Measurements from ENCODE around the gene CDK1.

Gene CDK1

DNA sequence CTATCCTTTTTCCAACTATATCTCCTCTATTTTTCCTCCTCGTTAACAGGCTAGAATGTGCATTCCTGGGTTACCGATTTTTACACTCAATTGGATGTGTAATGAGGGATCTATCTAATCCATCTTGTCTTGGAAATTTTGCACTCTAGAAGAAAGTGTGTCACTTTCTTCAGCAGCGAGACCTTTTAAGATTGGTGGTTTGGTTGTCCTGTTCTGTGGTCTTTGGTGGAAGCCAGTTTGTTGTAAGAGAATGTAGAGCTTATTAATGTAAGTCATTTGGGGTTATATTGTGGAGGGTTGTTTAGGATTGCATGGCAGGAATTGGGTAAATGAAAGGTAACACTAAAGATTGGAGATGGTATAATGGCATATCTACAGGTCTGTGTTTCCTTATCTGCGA lies 16.7 kb downstream of the CDK1 start:
- Histone ChIP-seq H3K9me3 (ENCODE audit: low read length) (no peaks in the 10 kb centered on the region), H3K9me2 (ENCODE audit: low read depth, low read length) (no peaks in the 10 kb centered on the region), H4K20me1 (ENCODE audit: insufficient read depth, low read length) (no peaks in the 10 kb centered on the region), H2AFZ (ENCODE audit: low read length) (no peak overlapping the region), H3F3A (ENCODE audit: insufficient read depth, low read length) (peaks cover 6% of the 10 kb centered on the region), H3K27ac (ENCODE audit: low read depth, low read length, poor library complexity, severe bottlenecking) (no peak overlapping the region), H3K27me3 (ENCODE audit: insufficient read depth, low read length) (no peaks in the 10 kb centered on the region), H3K36me3 (ENCODE audit: insufficient read depth, low read length) (peaks cover 85% of the 10 kb centered on the region), H3K9ac (ENCODE audit: low read length) (no peak overlapping the region), H3K4me1 (ENCODE audit: insufficient read depth, low read length, severe bottlenecking) (no peaks in the 10 kb centered on the region), H3K4me3 (ENCODE audit: low read depth, low read length, poor library complexity, severe bottlenecking) (no peak overlapping the region), H3K79me2 (ENCODE audit: insufficient read depth, low read length) (peaks cover 19% of the 10 kb centered on the region), H3K4me2 (ENCODE audit: low read length) (no peak overlapping the region)
- TF ChIP-seq, protein P1, sequence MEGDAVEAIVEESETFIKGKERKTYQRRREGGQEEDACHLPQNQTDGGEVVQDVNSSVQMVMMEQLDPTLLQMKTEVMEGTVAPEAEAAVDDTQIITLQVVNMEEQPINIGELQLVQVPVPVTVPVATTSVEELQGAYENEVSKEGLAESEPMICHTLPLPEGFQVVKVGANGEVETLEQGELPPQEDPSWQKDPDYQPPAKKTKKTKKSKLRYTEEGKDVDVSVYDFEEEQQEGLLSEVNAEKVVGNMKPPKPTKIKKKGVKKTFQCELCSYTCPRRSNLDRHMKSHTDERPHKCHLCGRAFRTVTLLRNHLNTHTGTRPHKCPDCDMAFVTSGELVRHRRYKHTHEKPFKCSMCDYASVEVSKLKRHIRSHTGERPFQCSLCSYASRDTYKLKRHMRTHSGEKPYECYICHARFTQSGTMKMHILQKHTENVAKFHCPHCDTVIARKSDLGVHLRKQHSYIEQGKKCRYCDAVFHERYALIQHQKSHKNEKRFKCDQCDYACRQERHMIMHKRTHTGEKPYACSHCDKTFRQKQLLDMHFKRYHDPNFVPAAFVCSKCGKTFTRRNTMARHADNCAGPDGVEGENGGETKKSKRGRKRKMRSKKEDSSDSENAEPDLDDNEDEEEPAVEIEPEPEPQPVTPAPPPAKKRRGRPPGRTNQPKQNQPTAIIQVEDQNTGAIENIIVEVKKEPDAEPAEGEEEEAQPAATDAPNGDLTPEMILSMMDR (IDR thresholded peaks at IDR 0.05; ENCODE audit: low read length) = no peak
- TF ChIP-seq EZH2 (IDR thresholded peaks at IDR 0.05; ENCODE audit: borderline replicate concordance, low read length) = no peak

DNA sequence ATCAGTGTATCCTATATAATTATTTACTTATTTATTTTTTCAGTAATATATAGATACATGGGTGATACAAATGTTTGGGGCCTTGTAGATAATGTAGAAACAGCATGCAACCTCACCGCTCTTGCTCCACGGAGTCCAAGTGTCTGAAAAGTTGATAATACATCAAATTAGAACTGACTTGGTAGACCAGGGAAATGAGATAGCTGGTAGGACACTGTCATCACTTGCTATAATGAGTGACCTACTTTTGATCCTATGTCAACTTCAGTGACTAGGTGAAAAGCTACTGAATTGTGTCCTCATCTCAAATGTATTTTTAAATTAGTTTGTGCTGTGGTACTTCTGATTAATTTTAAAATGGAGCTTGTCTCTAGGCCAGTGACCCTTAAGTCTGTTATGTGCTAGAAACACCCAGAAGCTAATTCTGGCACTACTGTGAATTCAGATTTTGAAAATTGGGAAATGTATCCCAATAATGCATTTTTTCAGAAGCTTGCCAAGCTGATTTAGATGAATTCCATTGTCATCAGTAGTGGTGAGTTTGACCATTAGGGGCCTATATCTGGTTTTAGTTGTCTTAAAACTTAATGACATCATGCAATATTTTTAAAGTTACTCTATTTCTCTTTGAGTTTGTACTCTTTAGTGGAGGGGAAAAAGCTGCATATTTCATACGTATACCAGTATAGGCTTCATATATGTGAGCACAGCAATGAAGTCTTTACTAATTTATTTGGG lies 17.4 kb downstream of the CDK1 start:
- Histone ChIP-seq H3K27ac (ENCODE audit: low read depth, low read length, poor library complexity, severe bottlenecking) (no peak overlapping the region), H3K4me3 (ENCODE audit: low read depth, low read length, poor library complexity, severe bottlenecking) (no peak overlapping the region), H3K4me1 (ENCODE audit: insufficient read depth, low read length, severe bottlenecking) (no peaks in the 10 kb centered on the region), H3K9ac (ENCODE audit: low read length) (no peak overlapping the region), H2AFZ (ENCODE audit: low read length) (no peak overlapping the region), H4K20me1 (ENCODE audit: insufficient read depth, low read length) (no peaks in the 10 kb centered on the region), H3K4me2 (ENCODE audit: low read length) (no peak overlapping the region), H3K9me3 (ENCODE audit: low read length) (no peaks in the 10 kb centered on the region), H3F3A (ENCODE audit: insufficient read depth, low read length) (peaks cover 6% of the 10 kb centered on the region), H3K27me3 (ENCODE audit: insufficient read depth, low read length) (no peaks in the 10 kb centered on the region), H3K9me2 (ENCODE audit: low read depth, low read length) (no peaks in the 10 kb centered on the region), H3K36me3 (ENCODE audit: insufficient read depth, low read length) (peaks cover 78% of the 10 kb centered on the region), H3K79me2 (ENCODE audit: insufficient read depth, low read length) (peaks cover 12% of the 10 kb centered on the region)
- TF ChIP-seq EZH2 (IDR thresholded peaks at IDR 0.05; ENCODE audit: borderline replicate concordance, low read length) = no peak
- TF ChIP-seq, protein P1 (IDR thresholded peaks at IDR 0.05; ENCODE audit: low read length) = no peak

DNA sequence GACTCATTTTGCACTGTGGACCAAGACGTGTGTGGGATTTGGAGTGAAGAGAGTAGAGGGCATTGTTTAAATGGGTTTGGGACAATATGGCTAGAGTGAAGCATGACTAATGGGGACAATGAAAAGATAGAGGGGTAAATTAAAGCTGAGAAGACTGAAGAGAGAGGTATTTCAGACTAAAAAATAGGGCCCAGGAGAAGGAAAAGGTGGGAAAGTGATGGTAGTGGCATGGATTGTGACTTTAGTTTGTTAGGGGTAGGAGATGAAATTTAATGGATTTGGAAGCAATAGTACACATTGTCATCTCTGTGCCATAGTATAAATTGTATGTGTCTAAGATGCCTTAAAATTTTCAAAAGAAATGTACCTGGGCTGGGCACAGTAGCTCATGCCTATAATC lies 18.2 kb downstream of the CDK1 start:
- Histone ChIP-seq H3K9me3 (ENCODE audit: low read length) (no peaks in the 10 kb centered on the region), H3K79me2 (ENCODE audit: insufficient read depth, low read length) (peaks cover 3% of the 10 kb centered on the region; the same call in 1 of the 2 replicates), H3K4me3 (ENCODE audit: low read depth, low read length, poor library complexity, severe bottlenecking) (no peak overlapping the region), H4K20me1 (ENCODE audit: insufficient read depth, low read length) (no peaks in the 10 kb centered on the region), H3K4me2 (ENCODE audit: low read length) (no peak overlapping the region), H3K36me3 (ENCODE audit: insufficient read depth, low read length) (peaks cover 70% of the 10 kb centered on the region), H3K27me3 (ENCODE audit: insufficient read depth, low read length) (no peaks in the 10 kb centered on the region), H3K4me1 (ENCODE audit: insufficient read depth, low read length, severe bottlenecking) (no peaks in the 10 kb centered on the region), H2AFZ (ENCODE audit: low read length) (no peak overlapping the region), H3K9ac (ENCODE audit: low read length) (no peak overlapping the region), H3F3A (ENCODE audit: insufficient read depth, low read length) (peaks cover 6% of the 10 kb centered on the region), H3K9me2 (ENCODE audit: low read depth, low read length) (no peaks in the 10 kb centered on the region), H3K27ac (ENCODE audit: low read depth, low read length, poor library complexity, severe bottlenecking) (no peak overlapping the region)
- no peak for TF ChIP-seq EZH2 (IDR thresholded peaks at IDR 0.05; ENCODE audit: borderline replicate concordance, low read length)
- TF ChIP-seq, protein P1 (IDR thresholded peaks at IDR 0.05; ENCODE audit: low read length) = no peak
